ES-I3 (cell line): ENCODE measurements around the gene APOBEC3A.

Source experiments
- H3K36me3 ChIP-seq: 2 replicates; pipeline ENCODE4 v1.6.1; 2013; ENCODE audit warnings: mild to moderate bottlenecking, low read length, control low read depth, moderate library complexity; ENCODE audit not compliant: insufficient read depth
- H3K4me1 ChIP-seq: 2 replicates; pipeline ENCODE4 v1.6.1; 2013; ENCODE audit warnings: mild to moderate bottlenecking, control low read depth, low read length; ENCODE audit not compliant: insufficient read depth
- H3K9ac ChIP-seq: 2 replicates; pipeline ENCODE4 v1.6.1; 2013; ENCODE audit warnings: low read depth, mild to moderate bottlenecking, low read length, moderate library complexity
- H3K9me3 ChIP-seq: 2 replicates; pipeline ENCODE4 v1.6.1; 2013; ENCODE audit warnings: mild to moderate bottlenecking, low read length, moderate library complexity; ENCODE audit not compliant: control insufficient read depth, insufficient read depth

Gene APOBEC3A

DNA sequence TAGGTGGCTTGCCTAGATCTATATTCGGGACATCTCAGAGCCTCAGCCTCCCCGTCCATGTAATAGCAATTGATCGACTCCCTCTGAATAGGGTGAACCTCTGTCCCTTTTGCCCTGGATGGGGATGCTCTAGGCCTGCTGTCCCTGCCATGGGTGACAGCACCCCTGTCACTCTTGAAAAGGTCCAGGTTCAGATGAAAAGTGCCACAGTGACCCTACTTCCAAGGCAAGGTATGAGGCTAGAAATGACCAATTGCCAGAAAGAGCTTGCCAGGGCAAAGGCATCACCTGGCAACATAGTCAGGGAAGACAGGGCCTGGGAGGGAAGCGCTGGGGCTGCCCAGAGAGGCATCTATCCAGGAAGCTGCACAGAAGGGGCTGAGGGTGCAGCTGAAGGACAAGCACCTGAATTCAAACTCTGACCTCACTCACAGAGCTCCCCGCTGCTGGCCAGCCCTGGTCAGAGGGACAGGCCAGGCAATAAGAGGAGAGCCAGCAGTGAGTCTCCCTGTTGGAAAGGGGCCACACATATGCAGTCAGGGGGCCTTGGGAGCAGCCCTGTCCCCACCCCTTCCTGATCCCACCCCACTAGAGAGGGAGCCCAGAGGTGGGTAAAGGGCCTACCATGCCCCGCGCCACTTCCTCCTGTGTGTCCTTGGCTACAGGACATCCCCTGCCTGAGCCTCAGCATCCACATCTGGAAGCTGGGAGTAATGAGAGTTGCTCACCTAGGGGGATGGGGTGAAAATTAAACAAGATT is 9.0 kb upstream of the APOBEC3A start:
- H3K9me3 ChIP-seq = no peaks in the 10 kb centered on the region
- H3K36me3 ChIP-seq = no peaks in the 10 kb centered on the region
- no peak overlapping the region for H3K9ac ChIP-seq
- peaks cover 12% of the 10 kb centered on the region; the same call in 1 of the 2 replicates for H3K4me1 ChIP-seq

DNA sequence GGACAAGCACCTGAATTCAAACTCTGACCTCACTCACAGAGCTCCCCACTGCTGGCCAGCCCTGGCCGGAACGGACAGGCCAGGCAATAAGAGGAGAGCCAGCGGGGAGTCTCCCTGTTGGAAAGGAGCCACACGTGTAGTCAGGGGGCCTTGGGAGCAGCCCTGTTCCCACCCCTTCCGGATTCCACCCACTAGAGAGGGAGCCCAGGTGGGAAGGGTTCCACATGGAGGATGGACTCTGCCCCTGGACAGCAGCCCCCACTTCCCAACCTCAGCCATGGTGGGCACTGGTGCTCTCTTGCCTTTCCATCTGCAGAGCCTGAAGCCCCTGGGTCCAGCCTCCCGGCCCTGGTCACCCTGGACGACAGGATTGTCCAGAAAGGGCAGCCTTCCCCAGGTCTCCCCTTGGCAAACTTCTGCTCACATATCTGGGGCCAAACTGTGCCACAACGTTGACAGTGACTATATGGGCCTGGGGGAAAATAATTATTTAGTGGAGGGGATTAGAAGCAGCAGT is 7.5 kb upstream of the APOBEC3A start:
- Histone ChIP-seq H3K9me3 (no peaks in the 10 kb centered on the region), H3K4me1 (peaks cover 12% of the 10 kb centered on the region; the same call in 1 of the 2 replicates), H3K9ac (no peak overlapping the region), H3K36me3 (no peaks in the 10 kb centered on the region)

DNA sequence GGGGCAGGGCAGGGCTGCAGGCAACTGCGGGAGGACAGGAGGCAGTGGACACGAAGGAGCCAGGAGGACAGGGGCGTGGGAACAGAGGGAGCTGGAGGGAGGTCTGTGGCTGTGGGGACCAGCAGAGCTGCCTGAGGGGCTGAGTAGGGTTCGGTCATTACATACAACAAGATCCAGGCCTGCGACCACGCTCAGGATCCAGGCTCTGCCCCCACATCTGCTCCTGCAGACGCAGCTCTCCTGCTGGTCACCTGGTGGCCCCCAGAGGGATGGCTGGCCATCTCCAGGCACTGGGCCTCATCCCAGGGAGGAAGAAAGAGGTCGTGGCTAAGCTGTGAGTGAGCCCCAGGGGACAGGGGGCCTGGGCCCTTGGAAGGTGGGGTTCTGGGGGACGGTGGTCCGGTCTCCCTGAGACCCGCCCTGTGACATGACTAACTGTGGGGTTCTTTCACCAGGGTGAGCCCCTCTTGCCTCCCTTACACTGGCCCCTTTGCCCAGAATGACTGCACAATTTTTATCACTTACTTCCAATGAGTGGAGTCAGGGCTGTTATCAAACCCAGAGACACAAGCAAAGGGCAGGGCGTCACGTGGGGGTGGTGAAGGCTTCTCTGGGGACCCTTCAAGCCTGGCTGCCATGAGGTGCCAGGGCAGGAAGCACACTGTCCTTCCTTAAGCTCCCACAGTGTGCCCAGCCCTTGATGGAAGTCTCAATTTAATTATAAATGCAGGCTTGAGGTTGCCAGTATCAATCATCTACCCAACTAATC is 6.7 kb upstream of the APOBEC3A start:
- no peaks in the 10 kb centered on the region for H3K9me3 ChIP-seq
- H3K36me3 ChIP-seq = no peaks in the 10 kb centered on the region
- H3K9ac ChIP-seq = no peak overlapping the region
- H3K4me1 ChIP-seq = peaks cover 16% of the 10 kb centered on the region; the same call in 1 of the 2 replicates

DNA sequence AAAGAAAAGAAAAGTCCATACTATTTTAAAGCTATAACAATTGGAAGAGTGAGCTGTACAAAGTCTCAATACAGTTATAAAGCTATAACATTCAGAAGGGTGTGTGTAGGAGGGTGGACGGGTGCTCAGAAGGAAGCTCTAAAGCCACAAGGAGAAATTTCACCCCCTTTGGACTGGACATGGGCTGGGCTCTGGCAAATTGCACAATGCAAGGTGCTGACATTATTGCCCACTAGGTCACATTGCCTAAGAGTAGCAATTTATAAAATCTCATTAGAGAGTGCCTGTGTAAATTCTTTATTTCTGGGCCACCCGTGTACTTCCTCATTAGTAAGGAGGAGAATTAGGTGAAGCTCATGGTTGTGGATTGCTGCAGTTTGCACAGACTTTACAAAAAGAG is 5.7 kb upstream of the APOBEC3A start:
- Histone ChIP-seq H3K4me1 (peaks cover 12% of the 10 kb centered on the region; the same call in 1 of the 2 replicates), H3K36me3 (no peaks in the 10 kb centered on the region), H3K9me3 (no peaks in the 10 kb centered on the region), H3K9ac (no peak overlapping the region)

DNA sequence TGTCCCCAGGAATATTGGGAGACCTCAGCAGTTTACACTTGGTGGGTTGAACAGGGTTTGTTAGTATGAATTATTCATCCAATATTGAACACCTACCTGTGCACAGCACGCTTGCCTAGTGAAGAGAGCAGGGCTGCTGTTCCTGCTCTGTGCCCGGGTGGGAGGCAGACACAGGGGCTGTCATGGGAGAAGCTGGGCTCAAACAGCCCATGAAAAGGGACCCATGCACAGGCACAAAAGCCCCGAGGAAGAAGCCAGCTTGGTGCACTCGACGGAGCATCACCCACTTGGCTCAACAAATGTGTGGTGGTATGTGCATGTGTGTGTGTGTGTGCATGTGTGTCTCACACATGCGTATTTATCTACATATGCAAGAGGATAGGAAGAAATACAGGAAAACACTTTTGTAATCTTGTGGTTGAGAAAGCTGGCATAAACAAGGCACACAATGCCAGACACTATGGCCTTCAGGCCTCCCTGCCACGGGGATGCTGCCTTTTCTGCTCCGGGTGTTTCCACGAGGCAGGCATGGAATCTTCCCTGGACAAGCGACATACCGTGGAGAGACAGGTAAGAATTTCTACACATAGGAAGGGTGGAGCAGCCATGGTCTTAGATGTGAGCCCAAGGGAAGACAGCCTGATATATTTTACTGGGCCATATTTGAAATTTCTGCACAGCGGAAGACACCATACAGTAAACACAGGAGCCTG is 5.0 kb upstream of the APOBEC3A start:
- Histone ChIP-seq H3K9ac (no peak overlapping the region), H3K9me3 (no peaks in the 10 kb centered on the region), H3K4me1 (peaks cover 5% of the 10 kb centered on the region; the same call in 1 of the 2 replicates), H3K36me3 (no peaks in the 10 kb centered on the region)

DNA sequence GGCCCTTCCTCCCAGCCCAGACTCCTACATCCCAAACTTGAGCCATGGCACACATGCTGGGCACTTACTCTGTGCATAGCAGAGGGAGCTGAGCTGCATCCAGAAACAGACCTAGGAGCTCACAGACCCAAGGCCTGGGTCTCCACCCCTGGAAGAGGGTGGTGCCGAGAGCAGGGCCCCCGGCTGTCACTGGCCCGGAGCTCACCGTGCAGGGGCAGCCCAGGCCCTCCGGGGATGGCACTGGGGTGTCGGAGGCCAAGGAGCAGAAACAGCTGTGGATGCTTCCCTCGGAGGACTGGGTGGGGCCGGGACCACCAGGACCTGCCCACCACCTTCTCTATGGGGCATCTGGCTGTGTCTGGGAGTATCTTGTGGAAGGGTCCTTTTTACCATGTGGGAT is 4.3 kb upstream of the APOBEC3A start:
- Histone ChIP-seq H3K4me1 (0 out of 2 replicates have a peak, but pooled peaks cover 4% of the 10 kb centered on the region), H3K36me3 (no peaks in the 10 kb centered on the region), H3K9me3 (no peaks in the 10 kb centered on the region), H3K9ac (no peak overlapping the region)

DNA sequence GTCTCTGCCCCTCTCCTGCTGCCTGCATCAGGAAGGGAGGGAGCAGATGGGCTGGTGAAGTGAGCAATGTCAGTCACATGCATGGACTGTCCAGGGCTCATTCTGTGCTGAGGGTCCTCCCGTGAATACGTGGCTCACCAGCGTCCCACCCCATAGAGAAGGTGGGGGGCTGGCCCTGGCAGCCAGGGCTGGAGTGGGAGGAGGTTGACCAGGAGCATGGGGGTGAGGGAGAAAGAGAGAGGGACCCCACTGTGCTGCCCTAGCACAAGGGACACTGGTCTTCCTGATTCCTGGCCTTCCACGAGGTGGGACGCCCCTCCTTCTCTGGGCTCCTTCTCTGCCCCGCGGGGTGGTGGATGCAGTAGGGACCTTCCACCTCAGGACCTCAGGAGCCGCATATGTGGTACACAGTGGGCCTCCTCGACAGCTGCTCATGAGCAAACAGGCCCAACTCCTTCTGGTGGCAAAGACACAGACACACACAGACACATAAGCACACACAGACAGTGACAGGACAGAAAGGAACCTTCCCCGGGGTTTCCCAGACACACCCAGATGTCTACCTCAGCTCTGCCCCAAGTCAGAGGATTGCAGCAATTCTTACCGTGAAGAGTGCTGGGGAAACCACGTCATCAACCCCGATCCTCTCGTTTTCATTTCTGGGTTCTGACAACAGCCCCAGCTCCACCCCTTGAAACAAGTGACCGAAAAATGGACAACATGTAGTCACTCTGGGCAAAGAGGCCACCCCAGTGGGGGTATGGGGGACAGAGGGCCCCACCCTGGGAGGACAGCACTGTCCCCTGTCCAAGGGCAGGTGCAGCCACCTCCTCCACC is 3.6 kb upstream of the APOBEC3A start:
- Histone ChIP-seq H3K9ac (no peak overlapping the region), H3K36me3 (no peaks in the 10 kb centered on the region), H3K9me3 (no peaks in the 10 kb centered on the region), H3K4me1 (0 out of 2 replicates have a peak, but pooled peaks cover 4% of the 10 kb centered on the region)

DNA sequence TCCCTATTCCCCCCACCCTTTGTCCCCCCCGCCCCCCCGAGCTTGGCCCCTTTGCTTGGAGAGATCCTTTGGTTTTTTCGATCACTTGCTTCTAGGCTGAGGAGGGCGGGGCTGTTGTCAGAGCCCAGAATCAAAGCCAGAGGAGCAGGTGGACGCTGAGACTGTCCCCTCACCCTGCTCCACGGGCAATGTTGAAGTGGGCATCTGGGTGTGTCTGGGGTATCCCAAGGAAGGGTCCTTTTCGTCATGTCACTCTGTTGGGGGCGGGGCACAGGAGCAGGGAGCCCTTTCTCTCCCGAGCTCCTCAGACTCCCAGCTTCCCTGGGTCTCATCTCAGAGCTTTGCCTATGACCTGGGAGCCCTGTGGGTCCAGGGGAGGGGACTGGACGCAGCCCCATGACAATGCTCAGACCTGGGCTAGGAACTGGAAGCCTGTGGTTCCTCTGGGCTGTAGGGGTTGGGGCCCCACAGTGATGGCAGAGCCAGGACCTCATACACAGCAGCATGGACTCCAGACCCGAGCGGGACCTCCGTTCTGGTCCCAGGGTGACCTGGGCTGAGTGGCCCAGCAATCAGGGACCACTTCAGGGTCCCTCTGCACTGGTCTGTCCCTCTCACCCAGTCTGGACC is 2.9 kb upstream of the APOBEC3A start:
- Histone ChIP-seq H3K9ac (no peak overlapping the region), H3K36me3 (no peaks in the 10 kb centered on the region), H3K4me1 (0 out of 2 replicates have a peak, but pooled peaks cover 4% of the 10 kb centered on the region), H3K9me3 (no peaks in the 10 kb centered on the region)

DNA sequence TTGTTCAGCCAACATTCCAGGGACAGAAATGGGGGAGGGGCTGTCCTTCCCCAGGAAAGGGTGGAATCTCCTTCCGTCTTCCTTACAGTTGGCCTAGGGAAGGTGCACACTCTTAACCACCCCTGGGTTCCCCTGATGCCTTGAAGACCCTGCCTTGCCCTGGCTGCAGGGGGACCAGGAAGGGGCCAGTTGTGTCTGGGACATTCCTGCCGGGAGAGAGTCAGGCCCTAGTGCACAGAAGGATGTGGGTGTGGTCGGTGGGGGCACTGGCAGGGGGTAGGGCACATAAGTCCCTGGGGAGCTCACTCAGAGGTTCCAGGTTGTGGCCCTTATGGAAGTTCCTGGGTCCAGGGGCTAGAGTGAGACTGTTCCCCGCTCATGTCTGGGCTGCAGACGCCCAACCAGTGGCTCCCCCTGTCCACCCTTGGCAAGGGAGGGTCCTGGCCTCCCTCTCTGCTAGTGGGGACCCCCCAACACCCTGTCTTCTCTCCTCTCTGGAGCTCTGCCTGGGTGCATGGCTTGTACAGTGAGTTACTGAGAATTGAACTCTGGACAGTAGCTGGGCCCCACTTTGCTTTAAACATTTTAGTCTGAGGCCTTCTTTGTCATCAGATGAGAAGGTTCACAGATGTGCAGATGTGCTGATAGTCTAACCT is 2.0 kb upstream of the APOBEC3A start:
- Histone ChIP-seq H3K4me1 (0 out of 2 replicates have a peak, but pooled peaks cover 4% of the 10 kb centered on the region), H3K9ac (no peak overlapping the region), H3K36me3 (no peaks in the 10 kb centered on the region), H3K9me3 (no peaks in the 10 kb centered on the region)

DNA sequence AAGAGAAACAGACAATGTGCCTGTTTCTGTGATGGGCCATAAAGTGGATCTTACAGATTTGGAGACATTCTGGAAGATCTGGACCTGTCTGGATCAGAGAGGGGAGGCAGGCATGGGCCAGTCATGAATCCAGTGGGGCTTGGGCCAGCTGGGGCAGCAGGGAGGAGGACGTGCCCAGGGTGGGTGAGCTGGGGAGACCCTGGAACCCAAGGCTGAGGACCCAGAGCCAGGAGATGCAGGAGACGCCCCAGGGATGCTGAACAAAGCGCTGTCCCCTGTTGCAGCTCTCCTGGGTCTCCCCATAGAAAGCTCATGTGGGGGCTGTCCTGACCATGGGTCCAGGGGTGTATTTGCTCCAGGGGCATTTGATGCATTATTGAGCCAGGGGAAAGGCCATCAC is 1.5 kb upstream of the APOBEC3A start:
- no peaks in the 10 kb centered on the region for H3K9me3 ChIP-seq
- H3K36me3 ChIP-seq = no peaks in the 10 kb centered on the region
- 0 out of 2 replicates have a peak, but pooled peaks cover 4% of the 10 kb centered on the region for H3K4me1 ChIP-seq
- no peak overlapping the region for H3K9ac ChIP-seq

DNA sequence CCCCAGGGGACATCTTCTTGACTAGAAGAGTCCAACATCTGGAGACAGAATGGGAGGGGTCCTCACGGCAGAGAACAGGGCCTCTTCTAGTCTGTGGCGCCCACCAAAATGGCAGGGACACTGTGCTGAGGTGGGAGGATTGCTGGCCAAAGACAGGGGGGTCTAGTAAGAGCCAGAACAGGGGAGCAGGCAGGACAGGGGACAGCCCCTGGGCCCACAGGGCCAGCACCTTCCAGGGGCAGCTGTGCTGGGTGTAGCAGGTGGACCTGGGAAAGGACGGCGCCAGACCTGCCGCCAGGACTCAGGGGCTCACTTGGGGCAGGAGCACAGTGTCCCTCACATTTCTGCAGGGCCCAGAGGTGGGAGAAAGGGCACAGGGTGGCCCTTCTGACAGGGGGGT is 858 bp upstream of the APOBEC3A start:
- Histone ChIP-seq H3K4me1 (0 out of 2 replicates have a peak, but pooled peaks cover 4% of the 10 kb centered on the region), H3K9me3 (no peaks in the 10 kb centered on the region), H3K9ac (no peak overlapping the region), H3K36me3 (no peaks in the 10 kb centered on the region)

DNA sequence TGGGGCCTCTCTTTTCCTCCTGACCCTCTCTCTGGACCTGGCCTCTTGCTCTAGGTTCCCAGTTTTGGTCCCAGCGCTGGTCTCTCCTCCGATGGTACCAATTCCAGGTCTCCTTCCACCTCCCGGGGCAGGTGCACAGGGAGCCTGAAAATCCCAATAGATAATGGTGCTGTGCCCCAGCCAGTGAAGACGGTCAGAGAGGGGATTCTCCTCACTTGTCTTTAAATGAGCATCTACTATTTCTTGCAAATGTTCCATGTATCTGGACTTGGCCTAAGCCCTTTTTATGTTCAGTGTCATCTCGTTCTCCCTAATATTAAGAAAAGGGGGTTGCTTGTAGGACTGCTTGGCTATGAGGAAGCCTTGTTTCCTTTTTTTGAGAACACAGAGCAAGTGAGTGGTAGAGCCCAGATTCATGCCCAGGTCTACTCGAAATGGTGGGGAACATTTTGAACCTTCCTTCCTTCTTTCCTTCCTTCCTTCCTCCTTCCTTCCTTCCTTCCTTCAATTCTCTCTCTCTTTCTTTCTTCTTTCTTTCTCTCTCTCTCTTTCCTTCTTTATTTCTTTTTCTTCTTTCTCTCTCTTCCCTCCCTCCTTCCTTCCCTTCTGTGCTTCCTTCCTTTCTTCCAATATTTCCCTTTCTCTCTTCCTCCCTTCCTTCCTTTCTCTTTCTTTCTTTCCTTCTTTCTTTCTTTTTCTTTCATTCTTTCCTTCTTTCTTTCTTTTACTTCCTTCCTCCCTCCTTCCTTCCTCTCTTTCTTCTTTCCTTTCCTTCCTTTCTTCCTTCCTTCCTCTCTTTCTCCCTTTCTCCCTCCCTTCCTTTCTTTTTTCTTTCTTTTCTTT is 620 bp downstream of the APOBEC3A start:
- Histone ChIP-seq H3K36me3 (no peaks in the 10 kb centered on the region), H3K9me3 (no peaks in the 10 kb centered on the region), H3K9ac (no peak overlapping the region), H3K4me1 (0 out of 2 replicates have a peak, but pooled peaks cover 4% of the 10 kb centered on the region)
